Activated T-cell treated with anti-CD3 and anti-CD28 coated beads, Interleukin-2, amount 50 U/mL, for 48 hours (primary cell): Measurements from ENCODE around the gene GLRX.
"Not testable (repeated sequence)": the region's sequence is repeated elsewhere in the genome, so short reads cannot be mapped to it uniquely, and the experiment has no call there.

Source experiments
- DNase-seq, 2 experiments: peaks; one replicate each; pipeline ENCODE4 v3.0.0-alpha.2; 2020

Gene GLRX

DNA sequence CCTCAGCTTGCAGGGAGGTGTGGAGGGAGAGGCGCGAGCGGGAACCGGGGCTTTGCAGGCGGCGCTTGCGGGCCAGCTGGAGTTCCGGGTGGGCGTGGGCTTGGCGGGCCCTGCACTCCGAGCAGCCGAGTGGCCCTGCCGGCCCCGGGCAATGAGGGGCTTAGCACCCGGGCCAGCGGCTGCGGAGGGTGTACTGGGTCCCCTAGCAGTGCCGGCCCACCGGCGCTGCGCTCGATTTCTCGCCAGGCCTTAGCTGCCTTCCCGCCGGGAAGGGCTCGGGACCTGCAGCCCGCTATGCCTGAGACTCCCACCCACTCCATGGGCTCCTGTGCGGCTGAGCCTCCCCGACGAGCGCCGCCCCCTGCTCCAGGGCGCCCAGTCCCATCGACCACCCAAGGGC, 28.6 kb upstream of the GLRX start:
- not testable (repeated sequence) for DNase-seq

DNA sequence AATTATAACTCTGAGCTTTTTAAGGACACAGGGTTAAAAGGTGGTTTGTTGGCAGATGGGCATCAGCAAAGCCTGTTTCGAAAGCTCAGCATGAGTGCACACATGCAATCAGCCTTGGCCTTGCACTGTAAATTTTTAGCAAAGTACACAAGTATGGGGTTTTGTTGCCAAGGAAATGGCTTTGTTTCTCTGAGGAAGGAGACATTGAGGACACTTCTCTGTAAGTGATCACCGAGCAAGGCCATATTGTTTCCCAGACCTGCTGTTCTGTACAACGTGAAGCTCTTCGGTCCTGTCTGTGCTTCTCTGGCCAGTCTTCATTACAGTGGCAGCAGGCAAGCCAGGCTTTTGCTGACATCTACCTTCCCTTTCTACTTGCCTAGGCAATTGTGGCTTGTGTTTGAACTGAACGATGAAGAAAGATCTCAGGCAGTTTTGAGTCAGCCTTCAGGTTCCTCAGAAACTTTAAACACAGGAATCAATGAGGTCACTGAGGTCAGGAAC, 27.9 kb upstream of the GLRX start:
- DNase-seq: no peak

DNA sequence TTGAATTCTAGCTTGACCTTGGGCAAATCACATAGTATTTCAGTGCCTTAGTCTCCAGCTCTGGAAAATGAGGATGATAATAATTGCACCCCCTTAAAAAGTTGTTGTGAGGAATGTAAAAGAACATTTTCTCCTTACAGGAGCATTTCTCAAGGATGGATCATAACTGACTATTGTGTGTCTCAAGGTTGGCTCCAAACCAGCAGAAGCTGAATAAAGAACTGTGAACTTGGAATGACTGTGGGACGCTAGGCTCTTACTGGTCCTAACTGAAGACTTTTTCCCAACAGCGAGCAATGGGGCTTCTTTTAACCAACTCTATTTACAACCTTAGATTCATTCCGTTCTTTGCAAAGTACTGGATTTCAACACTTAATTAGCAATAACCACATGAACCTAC, 26.2 kb upstream of the GLRX start:
- DNase-seq: no peak

DNA sequence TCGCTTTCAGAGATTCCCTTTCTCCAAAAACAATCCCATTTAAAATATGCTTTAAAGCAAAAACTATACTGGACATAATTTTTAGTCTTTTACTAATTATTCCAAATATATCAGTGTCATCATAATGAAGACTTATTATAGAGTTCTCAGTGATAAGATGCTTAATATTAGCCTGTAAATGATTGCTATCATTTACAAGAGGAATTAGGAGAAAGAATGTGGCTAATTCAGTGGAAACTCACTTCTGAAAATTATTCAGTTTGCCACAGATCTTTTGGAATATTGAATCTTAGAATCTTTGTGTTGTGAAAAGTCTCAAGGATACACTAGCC, 24.7 kb upstream of the GLRX start:
- DNase-seq: no peak

DNA sequence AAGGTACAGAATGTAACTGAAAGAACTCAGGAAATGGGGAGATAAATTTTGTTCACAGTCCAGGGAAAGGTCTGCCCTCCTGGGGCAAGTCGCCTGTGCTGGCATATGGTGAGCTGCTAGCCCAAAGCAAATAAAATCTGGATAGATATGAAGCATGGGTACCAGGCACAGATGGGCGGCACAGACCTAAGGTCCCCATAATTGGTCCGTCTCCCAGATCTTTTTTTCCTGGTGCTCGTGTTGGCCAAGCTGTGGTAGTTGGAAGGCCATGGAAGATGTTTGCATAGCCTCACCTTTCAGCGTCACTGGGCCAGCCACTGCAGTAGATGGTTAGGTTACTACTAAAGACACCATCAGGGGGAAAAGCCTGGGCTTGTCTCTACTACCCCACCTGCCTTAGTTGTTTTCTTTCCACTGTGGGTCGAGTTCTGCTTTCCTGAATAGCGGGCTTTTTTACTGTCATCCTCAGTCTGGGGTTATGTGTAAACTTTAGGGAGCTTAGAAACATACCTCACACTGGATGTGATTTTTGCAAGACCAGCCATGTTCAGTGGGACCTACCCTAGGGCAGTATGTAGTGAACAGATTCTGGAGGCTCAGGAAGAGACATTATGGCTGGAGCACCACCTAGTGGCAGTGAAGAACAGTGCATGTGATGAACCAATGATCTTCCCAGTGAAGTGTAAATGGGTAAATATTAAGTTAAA, 24.2 kb upstream of the GLRX start:
- peak; percentile 67 to 74 for DNase-seq

DNA sequence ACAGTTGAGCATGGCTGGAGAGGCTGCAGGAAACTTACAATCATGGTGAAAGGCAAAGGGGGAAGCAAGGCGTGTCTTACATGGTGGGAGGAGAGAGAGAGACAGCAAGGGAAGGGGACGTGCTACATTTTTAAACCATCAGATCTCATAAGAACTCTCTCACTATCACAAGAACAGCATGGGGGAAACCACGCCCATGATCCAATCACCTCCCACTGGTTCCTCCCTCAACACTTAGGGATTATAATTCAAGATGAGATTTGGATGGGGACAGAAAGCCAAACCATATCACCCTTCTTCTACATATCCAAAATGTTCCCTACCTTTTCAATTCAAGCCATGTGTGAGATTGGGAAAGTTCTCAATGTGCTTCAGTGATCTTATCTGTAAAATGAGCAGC, 22.9 kb upstream of the GLRX start:
- no peak for DNase-seq

DNA sequence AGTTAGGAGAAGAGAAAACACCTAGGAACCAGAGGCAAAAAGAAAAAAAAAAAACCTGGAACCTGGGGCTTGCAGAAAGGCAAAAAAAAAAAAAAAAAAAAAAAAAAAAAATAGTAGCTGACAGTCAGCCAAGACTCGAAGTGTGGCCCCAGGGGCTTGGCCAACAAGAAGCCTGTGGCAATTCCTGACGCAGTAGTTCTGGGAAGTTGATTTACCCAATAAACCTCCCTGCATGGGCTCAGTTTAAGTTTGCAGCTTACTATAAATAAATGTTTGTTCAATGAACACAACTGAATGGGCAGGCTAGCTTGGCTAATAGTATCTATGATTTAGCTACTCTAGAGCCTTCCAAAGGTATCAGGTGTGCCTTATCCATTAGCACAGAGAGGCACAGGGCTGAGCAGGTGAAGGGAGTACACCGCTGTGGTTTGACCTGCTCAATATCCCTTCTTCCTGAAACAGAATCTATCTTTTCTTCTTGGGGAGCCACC, 21.3 kb upstream of the GLRX start:
- DNase-seq: no peak

DNA sequence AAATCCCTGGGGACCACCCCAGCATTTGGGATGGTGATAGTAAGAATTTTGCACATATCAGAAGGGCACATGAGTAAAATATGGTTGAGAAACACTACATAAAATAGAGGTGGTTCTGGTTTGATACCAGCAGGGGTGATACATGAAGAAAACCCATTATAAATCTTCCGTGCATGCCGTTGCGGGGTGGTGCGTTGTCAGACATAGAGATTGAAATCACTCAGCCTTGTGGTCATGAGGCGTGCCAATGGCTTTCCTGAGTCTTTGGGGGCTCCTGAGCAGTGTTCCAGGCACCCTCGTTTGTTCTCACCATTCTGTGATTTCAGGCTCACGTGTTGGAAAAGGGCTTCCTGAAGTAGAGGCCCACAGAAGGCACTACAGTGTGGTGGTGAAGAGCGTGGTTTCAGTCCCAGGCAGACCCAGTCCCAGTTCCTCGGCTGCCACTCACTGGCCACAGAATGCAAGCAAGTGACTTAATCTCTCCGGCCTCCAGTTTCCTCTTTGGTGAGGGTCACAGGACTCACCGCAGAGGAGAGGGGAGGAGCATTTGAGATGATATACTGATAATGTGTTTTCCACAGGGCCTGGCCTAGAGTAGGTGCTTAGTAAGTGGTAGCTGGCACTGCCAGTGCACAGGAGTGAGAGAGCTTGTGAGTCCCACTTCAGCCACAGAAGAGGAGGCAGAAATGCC, 20.5 kb upstream of the GLRX start:
- peak; percentile 82 to 83 for DNase-seq

DNA sequence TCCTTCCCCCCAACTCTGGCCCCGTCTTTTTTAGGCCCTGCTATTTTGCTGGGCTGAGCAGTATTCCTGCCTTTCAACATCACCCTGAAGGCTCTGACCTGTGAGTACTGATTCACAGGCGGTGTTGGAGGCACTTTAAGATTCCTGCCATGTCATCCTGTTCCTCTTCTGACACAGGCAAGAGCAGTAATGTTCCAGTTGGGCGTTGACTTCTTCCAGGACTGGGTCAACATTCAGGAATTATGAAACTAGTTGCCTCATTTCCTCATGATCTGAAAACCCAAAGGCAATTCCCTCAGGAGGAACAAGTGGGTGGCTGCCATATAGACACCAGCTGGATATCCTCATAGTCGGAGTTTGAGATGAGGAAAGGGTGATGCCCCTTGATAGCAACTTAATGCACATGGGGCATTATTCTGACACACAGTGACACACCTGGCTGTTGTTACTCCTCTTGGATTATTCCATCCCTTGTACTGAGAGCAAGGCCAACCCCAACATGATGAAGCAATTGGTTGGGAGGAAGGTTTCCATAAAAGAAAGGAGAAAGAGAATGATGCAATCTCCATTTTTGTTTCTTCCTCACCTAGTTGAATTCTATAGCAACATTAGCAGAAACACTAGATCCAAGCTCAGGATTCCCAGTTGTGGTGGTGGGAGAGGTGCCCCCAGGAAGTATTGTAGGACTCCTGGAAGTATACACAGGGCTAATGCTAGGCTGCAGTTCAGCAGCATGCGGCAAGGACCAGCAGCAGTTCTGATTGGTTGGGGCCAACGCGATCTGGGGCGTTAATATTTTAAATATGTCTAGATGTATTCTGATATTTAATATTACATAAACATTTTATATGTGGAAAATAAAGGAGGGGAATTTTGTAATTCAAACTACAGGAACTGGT, 19.6 kb upstream of the GLRX start:
- no peak for DNase-seq

DNA sequence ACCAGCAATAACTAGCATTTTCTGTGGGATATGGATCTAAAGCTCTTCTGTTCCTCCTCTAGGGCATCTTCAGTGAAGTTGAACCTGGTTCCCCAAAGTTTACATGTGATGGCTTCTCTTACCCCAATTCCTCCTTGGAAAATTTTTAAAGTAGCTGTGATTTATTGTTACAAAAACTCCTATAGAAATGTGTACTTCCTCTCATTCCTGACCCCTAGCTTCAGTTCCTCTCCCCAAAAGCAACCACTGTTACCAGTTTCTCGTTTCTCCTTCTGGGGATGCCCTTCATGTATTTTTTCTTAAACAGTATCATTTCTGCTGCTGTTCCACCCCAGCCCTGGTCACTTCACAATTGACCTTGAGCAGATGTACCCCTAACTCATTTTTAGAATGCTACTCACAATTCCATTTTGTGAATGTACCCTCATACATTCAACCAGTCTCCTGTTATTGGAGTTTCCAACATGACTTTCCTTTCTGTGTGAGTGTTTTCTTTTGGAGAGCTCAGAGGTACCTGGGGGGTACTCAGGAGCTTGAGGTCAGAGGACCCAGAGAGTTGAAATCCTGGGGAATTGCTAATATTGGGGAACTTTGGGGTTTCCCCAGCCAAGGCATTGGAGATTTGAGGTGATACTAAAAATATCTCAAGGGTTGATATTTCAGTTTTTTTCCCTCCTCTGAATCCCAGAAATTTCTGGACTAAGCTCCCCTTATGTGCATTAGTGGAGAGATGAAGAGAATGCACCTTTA, 18.6 kb upstream of the GLRX start:
- no peak for DNase-seq

DNA sequence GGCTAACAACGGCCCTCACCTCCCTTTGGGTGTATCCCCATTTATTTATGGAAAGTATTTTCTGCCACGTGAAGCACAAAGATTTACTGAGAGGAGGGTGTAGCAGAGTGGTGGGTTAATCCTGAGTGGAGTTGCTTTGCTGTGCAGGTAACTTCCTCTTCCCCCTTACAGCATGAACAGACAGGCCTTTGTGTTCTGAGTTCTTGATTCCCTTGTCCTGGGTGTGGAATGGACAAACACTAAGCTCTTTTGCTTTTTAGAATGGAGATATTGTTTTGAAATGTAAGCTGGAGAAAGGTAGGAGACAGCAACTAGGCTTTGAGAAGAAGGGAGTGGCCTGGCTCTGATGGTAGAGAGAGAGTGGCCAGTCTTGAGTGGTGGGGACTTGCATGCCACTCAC, 17.1 kb upstream of the GLRX start:
- no peak for DNase-seq

DNA sequence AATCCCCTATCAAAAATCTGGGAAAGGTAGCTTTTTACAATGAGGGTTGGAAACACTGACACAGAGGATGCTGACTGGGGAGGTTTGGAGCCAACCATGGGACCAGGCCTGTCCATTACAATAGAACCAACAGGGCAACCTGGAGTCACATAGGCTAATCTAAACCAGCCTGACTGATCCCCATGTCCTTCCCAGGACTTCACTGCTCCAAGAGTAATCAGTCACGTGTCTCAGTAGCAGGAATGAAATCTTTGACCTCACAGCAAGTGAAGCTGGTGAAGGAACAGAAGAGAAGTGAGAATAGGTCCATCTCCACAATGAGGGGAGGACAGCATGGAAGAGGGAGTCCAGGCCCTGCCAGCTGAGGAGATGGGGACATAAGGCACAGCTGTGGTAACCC, 16.0 kb upstream of the GLRX start:
- DNase-seq: peak in 1 of 2 experiments; percentile 15

DNA sequence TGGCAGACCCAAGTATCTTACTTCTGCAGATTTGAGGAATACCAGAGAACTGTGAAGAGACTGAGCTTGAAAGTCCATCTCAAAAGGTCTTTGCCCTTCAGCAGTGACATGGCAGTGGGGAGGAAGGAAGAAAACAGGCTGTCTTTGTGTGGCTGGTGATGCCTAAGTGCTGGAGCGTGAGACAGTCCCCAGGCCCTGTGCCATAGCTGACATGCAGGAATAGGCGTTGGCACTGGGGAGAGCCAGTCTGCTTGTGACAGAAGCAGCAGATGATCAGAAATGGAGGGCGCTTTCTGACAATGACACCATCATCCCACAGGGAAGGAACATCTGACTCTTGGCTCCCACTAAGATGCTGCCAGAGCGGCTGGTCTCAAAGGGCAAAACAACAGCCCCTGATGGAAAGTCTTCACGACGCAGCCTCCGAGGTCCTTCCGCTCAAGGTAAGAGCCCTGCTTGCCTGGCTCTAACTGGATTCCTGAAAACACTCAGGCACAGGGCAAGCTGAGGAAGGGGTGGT, 15.5 kb upstream of the GLRX start:
- no peak for DNase-seq

DNA sequence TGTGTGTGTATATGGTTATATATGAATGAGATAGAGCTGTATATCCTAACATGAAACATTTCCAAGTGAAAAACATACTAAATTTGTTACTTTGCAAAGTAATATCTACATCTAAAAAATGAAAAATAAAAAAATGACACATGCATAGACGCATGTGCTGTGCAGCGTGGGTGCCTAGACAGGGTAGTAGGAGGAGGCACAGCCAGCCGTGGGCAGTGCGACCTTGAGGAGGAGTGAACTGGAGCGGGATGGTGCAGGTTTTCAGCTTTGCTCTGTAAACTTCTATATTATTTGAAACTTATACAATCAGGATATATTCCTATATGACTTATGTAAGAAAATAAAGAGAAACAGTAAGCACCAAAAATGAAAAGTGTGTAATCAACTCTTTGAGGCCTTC, 15.0 kb upstream of the GLRX start:
- peak in 1 of 2 experiments; percentile 12 for DNase-seq

DNA sequence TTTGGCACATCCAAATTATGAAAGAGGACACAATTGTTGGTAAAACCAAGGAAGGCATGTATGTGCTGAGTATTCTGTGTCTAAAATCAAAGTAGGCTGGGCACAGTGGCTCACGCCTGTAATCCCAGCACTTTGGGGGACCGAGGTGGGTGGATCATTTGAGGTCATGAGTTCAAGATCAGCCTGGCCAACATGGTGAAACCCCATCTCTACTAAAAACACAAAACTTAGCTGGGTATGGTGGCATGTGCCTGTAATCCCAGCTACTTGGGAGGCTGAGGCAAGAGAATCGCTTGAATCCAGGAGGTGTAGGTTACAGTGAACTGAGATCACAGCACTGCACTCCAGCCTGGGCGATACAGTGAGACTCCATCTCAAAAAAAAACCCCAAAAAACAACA, 14.4 kb upstream of the GLRX start:
- peak in 1 of 2 experiments; percentile 14 for DNase-seq

DNA sequence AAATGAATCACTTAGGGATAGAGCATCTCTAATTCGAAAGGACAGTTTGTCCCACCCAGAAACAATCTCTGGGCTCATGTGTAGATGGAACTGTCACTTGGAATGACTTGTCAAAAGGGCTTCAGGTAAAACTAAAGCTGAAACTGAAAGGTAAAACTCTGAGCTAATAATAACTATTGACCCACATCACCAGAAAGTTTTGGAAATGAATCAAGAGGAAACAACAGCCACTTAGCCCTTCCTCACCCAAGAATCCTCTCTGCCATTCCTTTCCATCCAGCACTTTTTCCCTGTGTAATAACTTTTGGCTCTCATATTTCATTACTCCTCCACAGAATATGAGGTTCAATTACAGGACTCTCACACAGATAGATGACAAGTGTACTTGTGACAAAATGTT, 14.0 kb upstream of the GLRX start:
- DNase-seq: no peak

DNA sequence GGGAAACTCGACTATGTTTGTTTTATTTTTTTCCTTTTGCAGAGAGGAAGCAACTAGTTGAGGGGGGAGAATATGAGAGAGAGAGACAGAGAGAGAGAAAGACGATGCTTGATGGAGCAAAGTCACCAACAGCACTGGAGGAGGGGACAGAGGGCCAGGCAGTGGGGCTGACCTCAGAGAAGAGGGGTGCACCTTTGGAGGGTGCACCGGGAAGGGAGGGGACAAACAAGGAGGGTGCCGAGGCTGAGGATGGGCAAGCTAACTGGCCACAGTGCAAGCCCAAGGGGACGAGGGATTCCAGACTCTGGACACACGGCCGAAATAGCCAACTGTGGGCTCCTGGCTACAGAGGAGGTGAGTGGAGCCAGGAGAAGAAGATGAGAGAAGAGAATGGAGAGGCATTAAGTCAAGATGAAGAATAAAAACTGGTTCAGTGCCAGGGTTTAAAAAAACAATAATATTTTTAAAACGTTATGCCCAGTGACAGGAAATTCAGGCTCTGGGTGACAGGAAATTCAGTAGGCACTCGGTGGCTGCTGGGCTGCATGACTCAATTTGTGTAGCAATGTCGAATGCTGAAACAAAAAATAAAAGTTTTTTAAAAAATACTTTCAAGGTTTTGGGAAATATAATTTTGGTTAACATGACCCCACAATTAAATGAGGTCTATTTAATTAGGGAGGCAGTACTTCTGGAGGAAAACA, 13.3 kb upstream of the GLRX start:
- peak in 1 of 2 experiments; percentile 26 for DNase-seq

DNA sequence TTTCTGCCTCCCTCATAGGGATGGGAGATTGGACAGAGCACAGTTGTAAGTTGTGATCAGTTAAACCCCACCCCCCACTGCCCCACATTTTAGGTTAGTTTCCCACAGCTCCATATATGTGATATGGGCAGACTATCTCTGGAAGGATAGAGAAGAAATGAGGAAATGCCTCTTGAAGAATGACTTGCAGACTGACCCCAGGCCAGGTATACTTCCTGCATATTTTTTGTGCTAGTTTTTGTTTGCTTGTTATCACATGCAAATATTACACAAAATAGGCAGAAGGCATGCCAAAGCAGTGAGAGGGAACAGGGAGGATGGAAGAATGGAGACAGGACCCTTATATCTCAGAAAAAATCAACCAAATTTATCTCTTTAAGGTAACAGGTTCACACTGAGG, 10.1 kb upstream of the GLRX start:
- no peak for DNase-seq

DNA sequence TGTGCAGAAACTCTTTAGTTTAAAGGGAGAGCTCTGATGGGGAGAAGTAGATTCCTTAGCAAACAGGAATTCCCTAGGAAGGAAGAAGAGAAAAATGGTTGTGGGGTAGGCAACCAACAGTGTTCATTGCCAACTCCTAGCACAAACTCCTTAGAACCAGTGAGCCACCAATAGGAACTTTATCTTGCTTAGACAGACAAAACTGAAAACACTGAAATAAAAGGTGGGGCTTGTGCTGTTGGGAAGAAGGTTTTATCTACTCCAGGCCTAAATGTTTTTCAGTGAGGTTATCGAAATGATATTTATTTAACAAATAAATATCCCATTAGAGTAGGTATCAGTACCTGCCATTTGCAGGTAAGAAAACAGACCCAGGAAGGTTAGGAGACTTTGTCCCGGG, 7.7 kb upstream of the GLRX start:
- no peak for DNase-seq

DNA sequence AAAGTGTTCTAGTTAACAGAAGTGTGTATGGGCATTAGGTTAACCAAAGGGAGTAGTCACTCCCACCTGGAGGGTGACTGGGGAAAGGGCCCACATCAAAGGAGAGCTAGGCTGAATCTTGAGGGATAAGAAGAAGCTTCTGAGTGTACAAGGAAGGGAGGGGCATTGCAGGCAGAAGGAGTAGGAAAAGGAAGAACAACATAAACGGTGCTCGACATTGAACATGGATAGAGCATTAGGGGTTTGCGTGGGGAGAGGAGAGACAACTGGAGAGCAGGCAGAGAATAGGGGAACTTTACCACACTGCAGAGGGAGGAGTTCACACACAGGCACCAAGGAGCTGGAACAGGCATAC, 5.3 kb upstream of the GLRX start:
- no peak for DNase-seq

DNA sequence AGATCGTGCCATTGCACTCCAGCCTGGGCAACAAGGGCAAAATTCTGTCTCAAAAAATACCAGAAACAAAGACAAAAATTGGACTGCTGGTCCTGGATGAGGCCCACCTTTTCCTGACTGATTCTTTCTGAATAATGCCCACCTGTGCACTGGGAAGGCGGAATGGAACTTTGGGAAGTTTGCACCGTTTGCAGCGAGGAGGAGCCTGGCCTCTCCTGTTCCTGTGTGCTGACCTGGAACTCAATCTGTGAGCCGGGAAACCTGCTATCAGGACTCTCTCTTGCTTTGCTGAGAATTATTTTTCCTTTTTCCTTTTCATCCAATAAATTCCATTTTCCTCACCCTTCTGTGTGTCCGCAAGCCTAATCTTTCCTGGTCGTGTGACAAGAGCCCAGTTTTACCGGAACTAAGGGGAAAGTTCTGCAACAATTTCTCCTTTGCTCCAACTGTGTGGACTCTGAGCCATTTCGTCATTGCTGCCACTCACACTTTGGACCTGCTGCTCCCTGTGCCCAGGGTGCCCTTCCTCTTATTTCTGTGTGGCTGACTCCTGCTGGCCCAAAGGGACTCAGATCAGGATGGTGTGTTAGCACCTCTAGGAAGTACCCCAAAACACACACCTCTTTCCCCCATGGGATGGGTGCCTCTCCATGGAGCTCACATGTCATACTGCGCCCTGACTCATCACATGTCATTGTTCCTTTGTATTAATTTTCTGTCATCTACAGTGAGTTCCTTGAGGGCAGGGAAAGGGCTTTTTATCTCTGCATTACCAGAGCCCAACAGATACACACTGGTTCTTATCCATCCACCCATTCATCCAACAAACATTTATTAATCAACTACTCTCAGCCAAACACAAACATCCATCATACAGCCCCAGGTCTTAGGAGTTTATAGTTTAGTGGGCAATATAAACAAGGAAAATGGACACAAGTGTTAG, 4.7 kb upstream of the GLRX start:
- no peak for DNase-seq
